Stimulated activated CD4-positive, alpha-beta T cell treated with anti-CD3 and anti-CD28 coated beads, Interleukin-4, amount 100 ng/mL, for 24 hours (primary cell): ENCODE measurements around the gene SEC14L1.
"Not testable (repeated sequence)": the region's sequence is repeated elsewhere in the genome, so short reads cannot be mapped to it uniquely, and the experiment has no call there.

Source experiments
- DNase-seq: peaks from one replicate; pipeline ENCODE4 v3.0.0-alpha.2; 2020

The SEC14L1 gene

DNA sequence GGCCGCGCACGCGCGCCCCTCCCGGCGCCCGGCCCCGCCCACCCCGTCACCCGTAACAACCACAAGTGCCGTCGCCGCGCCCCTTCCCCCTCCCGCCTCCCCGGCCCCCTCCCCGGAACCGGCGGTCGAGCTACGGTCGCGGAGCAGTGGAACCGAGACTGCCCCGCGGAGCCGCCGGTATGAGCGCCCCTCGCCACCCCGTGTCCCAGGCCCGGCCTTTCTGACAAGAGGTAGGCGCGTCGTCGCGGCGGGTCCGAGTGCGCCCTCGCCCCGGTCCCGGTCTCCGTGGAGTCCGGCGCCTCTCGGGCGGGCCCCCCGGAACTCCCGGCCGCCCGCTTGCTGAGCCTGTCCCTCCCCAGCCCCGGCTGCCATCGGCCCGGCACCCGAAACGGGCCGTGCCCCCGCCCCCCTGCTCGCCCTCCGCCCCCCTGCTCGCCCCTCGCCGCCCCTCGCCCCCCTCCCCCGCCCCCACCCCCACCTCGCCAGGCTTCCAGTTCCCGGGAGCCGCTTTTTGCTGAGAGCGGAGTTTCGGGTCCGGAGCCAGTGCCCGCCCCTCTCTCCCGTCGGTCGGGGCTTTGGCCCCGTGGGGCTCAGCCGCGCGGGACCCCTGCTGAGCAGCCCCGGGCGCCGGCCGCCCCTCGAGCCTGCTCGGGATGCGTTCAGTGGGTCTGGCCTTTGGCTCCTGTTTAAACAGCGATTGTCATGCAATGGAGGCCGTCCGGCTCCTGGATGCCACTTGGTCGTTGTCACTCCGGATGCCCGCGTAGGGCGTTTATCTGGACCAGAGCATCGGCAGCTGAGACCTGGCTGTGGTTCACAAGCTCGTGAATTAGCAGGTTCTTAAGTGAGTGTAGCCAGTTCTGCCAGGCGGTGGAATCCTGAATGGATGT is at the start of gene SEC14L1:
Gene SEC14L1, plus strand, starts transcription at position 92 of the 890 bp plus-strand sequence. CDS start 2,628 bp downstream, outside the sequence.
- DNase-seq, result peak; percentile 26

DNA sequence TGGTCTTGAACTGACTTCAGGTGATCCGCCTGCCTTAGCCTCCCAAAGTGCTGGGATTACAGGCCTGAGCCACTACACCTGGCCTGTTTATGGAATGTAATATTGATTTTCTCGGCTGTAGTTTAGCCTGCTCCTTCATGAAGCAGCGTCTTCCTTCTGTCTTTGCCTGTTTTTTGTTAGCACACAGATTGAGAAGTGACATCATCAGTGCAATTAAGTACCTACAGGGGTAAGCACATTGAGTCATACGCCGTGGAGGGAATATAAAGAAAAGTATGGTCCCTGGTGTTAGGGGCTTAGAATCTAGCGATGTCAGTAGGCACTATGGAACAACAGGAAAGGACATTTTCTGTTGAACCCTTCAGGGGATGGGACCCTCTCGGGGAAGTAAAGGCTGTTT is 48.7 kb upstream of the SEC14L1 start:
- no peak for DNase-seq

- no peak for DNase-seq
These were observed 45.3 kb upstream of the SEC14L1 start for GRCh38 chr17:77095461-77095860.

GRCh38 chr17:77096570-77097214 is 44.1 kb upstream of the SEC14L1 start:
- DNase-seq, result no peak

DNA sequence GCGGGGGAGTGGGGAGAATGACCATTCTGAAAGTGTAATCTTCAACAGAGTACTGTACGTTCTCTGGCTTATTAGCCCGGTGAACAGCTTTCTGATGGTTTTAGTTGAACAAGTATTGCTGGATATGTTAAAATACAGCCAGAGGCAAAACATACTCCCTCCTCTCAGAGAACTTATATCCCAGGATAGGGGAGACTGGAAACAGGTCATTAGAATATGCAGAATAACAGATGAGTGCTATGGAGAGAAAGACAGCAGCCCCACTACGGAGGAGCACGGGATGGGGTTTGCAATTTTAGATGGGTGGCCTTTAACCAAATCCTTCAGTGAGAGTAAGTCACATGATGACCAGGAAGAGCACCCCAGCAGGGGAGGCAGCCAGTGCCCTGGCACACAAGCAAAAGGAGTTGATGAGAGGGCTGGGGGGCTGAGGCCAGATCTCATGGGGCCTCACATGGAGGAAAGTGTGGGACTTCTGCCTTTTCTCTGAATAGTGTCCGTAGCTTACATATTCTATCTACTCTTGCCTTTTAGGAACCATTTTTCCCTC is 43.1 kb upstream of the SEC14L1 start:
- no peak for DNase-seq

GRCh38 chr17:77098884-77099545 is 41.8 kb upstream of the SEC14L1 start:
- no peak for DNase-seq

GRCh38 chr17:77099997-77100396 is 40.8 kb upstream of the SEC14L1 start:
- DNase-seq, result no peak

GRCh38 chr17:77101521-77102410 is 39.0 kb upstream of the SEC14L1 start:
- DNase-seq, result no peak

DNA sequence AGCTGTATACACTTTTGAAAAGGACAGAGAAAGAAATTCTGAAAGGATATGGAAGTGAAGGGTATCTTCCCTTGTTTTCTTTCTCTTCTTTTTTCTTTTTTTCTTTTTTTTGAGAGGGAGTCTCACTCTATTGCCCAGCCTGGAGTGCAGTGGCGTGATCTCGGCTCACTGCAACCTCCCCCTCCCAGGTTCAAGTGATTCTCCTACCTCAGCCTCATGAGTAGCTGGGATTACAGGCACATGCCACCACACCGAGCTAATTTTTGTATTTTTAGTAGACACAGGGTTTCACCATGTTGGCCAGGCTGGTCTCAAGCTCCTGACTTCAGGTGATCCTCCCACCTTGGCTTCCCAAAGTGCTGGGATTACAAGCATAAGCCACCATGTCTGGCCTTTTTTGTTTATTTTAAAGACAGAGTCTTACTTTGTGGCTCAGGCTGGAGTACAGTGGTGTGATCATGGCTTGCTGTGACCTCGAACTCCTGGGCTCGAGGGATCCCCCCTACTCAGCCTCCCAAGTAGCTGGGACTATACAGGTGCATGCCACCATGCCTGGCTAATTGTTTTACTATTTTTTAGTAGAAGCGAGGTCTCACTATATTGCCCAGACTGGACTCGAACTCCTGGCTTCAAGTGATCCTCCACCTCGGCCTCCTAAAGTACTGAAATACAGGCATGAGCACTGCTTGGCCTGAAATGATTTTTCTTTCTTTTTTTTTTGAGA is 38.2 kb upstream of the SEC14L1 start:
- not testable (repeated sequence) for DNase-seq

- no peak for DNase-seq
These were observed 35.1 kb upstream of the SEC14L1 start for GRCh38 chr17:77105706-77106105.

- DNase-seq, result peak; percentile 10
These were observed 33.9 kb upstream of the SEC14L1 start for GRCh38 chr17:77106874-77107358.

DNA sequence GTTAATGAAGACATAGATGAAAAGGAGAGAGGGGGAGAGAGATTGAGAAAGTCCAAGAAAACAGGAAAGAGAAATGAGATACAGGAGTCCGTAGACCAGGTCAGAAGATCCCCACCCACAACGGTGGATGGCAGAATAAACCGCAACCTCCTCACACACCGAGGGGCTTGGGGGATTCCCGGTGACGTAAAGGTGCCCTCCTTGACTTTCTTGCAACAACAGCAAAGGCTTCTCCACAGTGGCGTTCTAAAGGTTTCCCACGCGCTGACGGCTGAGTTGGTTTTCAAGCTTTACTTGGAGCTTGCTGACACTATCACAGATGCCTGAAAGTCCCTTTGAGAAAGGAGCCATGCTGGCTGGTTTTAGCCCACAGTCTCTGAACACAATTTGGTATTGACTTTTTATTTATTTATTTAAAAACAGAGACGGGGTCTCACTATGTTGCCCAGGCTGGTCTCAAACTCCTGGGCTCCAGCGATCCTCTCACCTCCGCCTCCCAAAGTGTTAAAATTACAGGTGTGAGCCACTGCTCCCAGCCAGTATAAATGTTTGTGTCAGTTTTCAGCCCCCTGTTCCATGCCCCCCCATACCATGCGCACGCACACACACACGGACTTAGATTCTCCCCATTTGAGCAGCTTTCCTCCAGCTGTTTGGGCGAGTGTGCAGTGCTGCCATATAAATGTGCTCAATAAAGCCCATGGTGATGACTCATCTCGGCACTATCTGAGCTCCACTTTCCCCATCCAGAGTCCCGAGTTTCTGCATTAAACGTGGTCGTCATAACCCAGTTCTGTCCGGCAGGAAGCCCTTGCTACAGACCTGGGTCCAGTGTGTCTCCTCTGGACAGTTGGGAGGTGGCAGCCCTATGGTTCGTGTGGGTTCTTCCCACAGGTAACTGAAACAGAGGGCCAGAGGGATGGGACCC is 33.0 kb upstream of the SEC14L1 start:
- peak; percentile 54 for DNase-seq

DNA sequence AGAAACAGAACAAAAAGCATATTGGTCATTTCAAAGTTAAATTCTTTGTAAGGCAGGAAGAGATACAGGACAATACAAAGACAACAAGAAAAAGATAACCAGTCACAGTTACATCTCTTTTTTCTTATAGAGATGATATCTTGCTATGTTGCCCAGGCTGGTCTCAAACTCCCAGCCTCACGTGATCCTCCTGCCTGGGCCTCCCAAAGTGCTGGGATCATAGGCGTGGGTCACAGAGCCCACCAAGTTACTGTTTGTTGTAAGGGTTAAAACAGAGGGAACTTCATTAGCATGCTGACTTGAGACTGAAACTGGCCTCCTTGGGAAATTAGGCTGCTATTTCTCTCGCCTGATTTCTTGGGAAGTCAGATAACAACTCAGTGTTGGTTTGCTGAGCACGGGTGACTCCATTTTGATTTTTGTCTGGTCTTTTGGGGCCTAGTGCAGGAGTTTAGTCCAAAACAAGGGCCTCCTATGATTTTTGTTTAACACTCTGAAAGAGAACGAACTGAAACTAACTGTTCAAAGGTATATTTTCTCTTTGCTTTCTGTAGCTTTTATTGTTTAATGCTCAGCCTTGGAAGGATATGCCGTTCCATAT is 31.5 kb upstream of the SEC14L1 start:
- DNase-seq, result no peak

- no peak for DNase-seq
These were observed 30.9 kb upstream of the SEC14L1 start for GRCh38 chr17:77109764-77110359.

DNA sequence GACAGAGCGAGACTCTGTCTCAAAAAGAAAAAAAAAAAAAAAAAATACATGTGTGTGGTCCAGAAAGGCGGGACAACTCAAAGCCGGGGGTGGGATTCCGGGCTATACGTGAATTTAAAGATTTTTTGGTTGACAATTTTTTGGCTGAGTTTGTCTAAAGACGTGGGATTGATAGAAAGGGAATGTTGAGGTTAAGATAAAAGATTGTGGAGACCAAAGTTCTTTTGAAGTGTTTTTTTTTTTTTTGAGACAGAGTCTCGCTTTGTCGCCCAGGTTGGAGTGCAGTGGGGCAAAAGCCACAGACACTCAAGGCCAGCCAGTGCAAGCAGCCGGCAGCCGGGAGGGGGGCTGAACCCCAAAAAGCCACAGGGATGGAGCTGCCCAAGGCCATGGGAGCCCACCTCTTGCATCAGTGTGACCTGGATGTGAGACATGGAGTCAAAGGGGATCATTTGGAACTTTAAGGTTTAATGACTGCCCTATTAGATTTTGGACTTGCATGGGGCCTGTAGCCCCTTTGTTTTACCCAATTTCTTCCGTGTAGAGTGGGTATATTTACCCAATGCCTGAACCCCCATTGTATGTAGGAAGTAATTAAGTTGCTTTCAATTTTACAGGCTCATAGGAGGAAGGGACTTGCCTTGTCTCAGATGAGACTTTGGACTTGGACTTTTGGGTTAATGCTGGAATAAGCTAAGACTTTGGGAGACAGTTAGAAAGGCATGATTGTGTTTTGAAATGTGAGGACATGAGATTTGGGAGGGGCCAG is 29.4 kb upstream of the SEC14L1 start:
- not testable (repeated sequence) for DNase-seq

DNA sequence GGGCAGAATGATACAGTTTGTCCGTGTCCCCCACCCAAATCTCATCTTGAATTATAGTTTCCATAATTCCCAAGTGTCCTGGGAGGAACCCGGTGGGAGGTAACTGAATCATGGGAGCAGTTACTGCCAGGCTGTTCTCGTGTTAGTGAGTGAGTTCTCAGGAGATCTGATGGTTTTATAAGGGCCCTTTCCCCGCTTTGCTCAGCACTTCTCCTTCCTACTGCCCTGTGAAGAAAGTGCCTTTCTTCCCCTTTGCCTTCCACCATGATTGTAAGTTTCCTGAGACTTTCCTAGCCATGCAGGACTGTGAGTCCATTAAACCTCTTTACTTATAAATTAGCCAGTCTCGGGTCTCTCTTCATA is 28.9 kb upstream of the SEC14L1 start:
- no peak for DNase-seq

GRCh38 chr17:77115510-77115909 is 25.3 kb upstream of the SEC14L1 start:
- DNase-seq, result no peak

DNA sequence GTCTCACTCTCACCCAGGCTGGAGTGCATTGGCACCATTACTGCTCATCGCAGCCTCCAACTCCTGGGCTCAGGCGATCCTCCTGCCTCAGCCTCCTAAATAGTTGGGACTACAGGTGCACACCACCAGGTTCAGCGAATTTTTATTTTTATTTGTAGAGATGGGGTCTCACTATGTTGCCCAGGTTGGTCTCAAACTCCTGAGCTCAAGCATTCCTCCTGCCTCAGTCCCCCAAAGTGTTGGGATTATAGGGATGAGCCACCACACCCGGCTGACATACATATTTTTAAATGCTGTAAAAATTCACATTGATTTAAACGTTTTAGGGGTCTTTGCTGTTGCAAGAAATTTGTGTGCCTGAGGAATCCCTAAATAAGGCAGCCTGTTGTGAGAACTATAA is 24.8 kb upstream of the SEC14L1 start:
- no peak for DNase-seq
